Measurements from ENCODE around the gene CPLX1.

CPLX1 gene

DNA sequence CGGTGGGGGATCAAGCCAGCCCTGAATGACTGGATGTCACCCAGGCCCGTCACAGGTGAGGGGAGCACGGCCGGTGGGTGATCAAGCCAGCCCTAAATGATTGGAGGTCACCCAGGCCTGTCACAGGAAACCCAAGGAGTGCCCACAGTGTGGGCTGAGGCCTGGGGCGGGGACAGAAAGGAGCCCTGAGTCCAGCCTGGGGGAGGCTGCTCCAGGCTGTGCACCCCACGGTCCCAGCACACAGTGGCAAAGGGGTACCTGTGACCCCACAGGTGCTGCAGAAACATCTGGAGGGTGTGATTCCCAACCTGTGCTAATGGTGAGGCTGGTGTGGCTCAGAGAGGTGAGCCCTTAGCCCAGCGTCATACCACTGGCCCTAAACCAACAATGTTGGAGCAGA is 6.2 kb upstream of the CPLX1 start:
- DNase-seq, result peak; percentile 20

DNA sequence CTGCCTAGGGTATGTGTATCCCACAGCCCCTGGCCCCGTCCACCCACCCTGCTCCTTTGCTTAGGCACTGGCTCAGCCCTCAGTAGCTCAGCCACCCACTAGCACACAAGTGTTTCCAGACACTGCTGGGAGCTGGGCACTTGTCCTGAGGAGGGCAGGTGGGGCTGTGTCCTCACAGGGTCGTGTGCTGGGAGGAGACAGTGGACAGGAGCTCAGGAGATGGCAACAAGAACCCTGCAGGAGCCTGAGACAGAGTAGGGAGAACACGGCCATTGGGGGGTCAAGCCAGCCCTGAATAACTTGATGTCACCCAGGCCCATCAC is 5.5 kb upstream of the CPLX1 start:
- no peak for DNase-seq

DNA sequence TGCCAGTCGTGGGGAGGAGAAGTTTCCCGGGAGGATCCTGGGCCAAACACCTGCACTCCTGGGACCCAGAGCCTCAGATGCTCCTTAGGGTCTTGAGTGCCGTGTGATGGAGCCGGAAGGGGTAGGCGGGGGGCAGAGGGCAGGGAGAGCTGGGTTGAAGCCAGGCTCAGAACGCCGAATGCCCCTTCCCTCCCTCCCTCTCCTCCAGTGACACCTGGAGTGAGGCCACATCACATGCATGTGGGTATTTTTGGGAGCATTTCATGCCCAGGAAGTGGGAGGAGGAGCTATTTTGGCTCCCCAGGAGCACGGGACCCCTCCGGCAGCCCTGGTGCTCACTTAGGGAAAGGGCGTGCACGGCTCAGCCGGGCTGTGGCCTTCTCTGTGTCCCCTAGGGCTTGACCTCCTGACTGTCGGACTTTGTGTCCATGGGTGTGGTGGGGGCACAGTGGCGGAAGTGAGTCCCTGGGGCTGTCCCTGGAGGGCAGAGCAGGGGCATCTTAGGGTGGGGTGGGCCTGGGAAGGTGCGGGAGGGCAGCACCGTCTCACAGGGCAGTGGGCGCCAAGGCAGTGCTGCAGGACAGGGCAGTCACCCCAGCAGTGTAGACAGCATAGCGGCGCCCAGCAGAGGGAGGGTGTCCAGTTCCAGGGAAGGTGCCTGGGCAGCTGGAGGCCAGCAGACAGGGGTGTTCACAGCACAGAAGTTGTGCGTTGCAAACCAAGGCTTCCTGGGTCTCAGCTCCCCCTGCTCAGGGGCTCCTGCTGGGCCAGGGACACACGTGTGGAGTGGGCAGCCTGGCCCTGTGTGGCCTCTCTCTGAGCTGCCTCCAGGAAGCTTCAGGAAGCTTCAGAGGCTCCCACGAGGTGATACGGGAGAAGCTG is 4.9 kb upstream of the CPLX1 start:
- DNase-seq, result peak; percentile 32

- peak; percentile 33 for DNase-seq
Observed at GRCh38 chr4:829761-830600, 4.1 kb upstream of the CPLX1 start.

DNA sequence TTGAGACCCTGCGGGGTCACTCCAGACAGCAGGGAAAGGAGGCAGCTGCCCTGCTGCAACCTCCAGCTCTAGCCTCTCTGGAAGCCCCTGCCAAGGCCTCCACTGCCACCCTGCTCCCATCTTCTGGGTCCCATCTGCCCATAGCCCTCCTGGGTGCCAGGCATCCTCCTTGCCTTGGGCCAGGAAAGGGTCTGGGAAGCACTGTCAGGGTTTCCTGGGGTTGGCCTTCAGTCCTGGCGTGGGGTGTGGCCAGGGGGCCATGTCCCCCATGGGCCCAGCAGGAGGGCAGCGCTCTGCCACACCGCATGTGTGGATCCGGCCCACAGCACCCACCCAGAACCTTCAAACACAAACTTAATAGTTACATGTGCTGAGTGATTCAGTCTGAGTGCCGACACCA is 3.4 kb upstream of the CPLX1 start:
- DNase-seq, result no peak

- DNase-seq, result no peak
Observed at GRCh38 chr4:828641-829271, 2.8 kb upstream of the CPLX1 start.

- DNase-seq, result no peak
Observed at GRCh38 chr4:827209-828081, 1.5 kb upstream of the CPLX1 start.

- no peak for DNase-seq
Observed at GRCh38 chr4:826508-827208, 729 bp upstream of the CPLX1 start.

DNA sequence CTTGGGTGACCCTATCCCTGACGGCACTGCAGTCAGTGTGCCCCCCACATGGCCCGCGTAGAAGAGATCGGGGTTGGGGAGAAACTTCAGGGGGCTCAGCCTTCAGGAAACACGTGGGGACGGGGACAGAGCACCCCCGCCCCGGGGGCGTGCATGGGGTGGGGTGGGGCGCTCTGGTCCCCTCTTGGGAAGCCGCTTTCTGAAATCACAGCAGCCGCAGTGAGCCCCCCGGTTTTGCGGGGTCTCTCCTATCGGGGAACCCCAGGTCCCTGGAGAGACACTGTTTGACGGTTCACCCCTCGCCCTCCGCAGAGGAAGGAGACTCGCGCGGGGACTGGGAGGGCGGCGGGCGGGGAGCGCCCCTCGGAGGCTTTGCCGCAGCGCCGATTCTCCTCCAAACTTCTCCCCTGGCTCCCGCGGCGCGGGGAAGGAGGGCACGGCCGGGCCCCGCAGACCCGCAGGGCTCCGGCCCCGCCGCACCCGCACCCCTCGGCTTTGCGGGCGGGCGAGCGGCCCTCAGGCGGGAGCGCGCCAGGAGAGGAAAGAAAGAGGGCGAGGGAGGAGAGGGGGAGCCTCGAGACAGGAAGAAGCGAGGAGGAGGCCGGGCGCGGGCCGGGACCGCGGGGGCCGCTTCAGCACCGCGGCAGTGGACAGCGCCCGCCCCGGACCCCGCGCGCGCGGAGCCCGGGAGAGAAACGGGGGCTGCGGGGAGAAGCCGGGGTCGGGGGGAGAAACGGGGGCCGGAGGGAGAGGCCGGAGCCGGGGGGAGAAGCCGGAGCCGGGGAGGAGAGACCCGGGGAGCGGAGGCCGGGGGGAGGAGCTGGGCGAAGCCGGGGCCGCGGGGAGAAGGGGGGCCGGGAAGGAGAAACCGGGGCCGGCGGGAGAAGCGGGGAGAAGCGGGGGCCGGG is 612 bp downstream of the CPLX1 start:
- DNase-seq, result peak; percentile 63

GRCh38 chr4:824461-825062 is 1.4 kb downstream of the CPLX1 start:
- no peak for DNase-seq

GRCh38 chr4:823761-824460 is 2.0 kb downstream of the CPLX1 start:
- DNase-seq, result no peak

- DNase-seq, result no peak
Observed at GRCh38 chr4:823176-823760, 2.7 kb downstream of the CPLX1 start.

GRCh38 chr4:822361-823175 is 3.4 kb downstream of the CPLX1 start:
- DNase-seq, result no peak

GRCh38 chr4:821631-822030 is 4.3 kb downstream of the CPLX1 start:
- no peak for DNase-seq

- no peak for DNase-seq
Observed at GRCh38 chr4:821181-821591, 4.7 kb downstream of the CPLX1 start.

DNA sequence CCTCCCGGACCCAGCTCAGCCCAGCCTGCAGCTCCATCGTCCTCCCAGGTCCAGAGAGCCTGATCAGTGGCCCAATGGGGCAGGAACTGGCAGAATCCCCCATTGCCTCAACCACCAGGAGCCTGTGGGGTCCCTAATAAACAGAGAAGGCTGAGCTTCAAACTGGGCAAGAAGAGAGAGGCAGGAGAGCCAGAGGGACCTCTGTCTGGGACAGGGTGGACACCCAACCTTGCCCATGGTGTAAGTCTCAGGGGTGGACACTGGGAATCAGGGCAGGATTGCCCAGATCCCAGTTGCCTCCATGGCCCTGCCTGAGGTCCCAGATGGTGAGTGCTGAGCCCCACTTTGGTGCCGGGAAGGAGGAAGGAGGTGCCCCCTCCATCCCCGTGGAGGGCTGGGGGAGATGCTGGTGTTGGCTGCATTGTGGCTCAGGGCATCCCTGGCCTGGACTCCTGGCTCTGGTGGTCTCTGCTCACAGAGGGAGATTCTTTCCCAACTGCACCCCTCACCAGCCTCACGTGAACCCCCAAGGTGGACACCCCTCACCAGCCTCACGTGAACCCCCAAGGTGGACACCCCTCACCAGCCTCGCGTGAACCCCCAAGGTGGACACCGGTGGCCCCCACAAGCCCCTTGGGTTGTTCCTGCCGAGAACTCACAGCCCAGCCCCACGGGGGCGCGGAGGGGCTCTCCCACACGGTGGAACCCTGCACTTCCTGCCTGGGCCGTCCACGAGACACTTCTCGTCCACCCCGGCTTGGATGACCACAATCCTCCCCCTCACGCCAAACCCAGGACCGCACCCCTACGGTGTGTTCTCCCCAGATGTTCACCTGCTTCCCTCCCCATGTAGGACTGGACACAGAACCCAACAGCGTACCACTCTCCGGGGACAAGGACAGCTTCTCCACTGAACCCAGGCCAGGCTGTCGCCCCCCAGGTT is 5.4 kb downstream of the CPLX1 start:
- DNase-seq, result no peak
